GM19452 (cell line): ENCODE results near the gene KCNJ15.

Experiments
- ATAC-seq: cut with Tn5 transposase; IDR thresholded peaks from one replicate; pipeline ENCODE4 v1.9.1; 2021; ENCODE audit not compliant: unreplicated experiment

Gene KCNJ15

DNA sequence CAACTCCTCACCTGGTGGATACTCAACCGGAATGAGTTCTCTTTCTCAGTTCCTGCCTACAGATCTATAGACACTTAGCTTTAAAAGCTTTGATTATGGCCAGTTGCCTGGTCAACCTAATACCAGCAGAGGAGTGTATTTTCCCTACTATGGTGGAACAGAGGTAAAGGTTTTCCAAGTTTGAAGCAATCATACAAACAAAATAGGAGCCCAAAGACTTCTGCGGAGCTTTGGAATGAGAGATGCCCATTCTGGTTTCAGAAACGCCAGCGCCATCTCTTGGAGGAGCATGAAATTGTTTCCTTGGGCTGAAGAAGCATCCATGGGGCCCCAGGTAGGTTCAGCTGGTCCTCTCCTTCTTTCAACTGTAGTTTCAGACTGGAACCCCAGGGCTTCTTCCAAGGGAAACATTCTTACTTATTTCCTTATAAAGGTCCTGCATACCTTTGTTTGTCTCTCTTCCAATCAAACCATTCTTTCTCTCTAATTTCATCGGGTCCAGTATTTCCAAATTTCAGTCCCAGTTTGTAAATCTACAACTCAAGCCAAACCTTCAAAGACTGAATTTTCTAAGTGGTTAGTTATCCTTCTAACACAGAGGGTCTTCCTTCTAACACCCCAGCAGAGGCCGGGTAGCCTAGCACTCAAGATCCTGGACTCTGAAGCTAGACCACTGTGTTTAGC is 95.9 kb downstream of the KCNJ15 start:
- ATAC-seq = no peak

DNA sequence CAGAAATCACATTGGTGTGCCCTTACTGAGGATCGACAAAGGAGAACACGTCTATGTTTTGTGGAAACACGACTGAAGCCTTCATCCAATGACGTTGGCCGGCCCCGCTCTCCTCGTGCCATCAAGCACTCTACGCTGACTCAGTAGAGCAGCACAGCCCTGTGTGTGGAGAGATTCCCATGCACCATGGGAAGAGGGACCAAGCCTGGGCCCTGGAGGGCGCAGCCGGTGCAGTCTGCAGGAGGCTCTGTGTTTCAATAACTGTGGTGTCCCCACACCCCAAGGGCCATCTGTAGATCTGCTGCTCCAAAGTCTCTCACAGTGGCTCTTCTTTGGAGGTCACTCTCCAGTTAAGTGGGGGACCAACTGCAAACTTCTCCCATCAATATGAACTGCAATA is 97.4 kb downstream of the KCNJ15 start:
- ATAC-seq = no peak

DNA sequence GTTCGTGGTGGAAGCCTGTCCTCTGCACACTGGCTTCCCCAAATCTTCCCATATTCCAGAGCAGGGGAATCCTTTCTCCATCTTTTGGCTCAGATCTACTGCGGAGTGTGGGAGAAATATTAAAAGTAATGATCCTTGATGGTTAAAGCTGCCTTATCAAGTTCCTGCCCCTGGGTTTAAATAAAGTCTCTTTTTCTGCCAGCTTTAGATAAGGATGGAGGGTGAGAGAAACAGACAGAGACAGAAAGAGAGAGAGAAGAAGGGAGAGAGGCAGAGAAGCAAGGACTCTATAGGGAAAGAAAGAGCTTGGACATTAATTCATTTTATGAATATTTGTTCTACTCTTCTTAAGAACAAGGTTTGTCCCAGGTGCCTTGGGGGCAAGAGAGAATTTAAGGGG is 98.0 kb downstream of the KCNJ15 start:
- ATAC-seq = no peak

- ATAC-seq = no peak
Observed at GRCh38 chr21:38355353-38355752, 98.6 kb downstream of the KCNJ15 start.

DNA sequence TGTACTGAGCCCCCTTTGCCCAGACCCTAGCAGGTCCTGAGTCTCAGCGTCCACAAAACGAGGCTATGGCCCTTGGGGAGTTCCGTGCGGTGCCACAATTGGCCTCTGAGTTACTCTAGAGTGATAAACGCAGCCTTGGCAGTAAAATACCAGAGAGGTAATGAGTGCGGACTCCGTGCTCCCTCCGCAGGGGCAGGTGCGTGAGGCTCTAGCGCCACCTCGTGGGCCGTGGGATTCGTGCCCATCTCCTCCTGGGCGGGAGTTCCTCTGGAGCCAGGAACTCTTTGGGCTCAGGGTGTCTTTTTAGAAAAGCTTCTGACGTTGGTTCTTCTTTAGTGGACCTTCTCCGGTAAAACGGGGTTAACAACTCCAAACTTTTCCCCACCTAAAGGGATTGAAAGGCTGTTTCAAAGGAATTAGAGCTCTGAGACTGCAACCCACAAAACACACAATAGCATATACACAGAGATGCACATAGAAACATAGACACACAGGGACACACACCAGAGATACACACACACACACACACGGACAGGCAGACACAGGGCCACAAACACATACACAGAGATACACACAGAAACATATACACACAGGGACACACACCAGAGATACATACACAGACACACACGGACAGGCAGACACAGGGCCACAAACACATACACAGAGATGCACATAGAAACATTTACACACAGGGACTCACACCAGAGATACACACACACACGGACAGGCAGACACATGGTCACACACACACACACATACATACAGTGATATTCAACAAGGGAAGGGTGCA is 99.4 kb downstream of the KCNJ15 start:
- no peak for ATAC-seq
